ENCODE results near the gene CDIP1.

DNA sequence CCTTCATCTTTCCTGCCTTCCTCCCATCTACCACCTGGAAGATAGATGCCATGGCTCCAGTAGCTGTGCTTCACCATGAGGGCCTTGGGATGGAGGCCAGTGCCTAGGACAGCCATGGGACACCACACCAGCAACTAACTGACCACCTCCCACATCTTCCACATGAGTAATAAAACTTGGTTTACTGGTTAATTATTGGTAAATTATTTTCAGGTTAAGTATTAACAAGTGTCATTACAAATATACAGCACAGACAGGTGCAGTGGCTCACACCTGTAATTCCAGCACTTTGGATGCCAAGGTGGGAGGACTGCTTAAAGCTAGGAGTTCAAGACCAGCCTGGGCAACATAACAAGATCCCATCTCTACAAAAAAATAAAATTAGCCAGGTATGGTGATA is 14.0 kb downstream of the CDIP1 start:
- TF ChIP-seq POLR2A (IDR thresholded peaks at IDR 0.05), result no peak
- TF ChIP-seq, protein P1, sequence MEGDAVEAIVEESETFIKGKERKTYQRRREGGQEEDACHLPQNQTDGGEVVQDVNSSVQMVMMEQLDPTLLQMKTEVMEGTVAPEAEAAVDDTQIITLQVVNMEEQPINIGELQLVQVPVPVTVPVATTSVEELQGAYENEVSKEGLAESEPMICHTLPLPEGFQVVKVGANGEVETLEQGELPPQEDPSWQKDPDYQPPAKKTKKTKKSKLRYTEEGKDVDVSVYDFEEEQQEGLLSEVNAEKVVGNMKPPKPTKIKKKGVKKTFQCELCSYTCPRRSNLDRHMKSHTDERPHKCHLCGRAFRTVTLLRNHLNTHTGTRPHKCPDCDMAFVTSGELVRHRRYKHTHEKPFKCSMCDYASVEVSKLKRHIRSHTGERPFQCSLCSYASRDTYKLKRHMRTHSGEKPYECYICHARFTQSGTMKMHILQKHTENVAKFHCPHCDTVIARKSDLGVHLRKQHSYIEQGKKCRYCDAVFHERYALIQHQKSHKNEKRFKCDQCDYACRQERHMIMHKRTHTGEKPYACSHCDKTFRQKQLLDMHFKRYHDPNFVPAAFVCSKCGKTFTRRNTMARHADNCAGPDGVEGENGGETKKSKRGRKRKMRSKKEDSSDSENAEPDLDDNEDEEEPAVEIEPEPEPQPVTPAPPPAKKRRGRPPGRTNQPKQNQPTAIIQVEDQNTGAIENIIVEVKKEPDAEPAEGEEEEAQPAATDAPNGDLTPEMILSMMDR (IDR thresholded peaks at IDR 0.05), result no peak
